Measurements from ENCODE around the gene FMN1. TPM values are rescaled to one million over a fixed set of nuclear protein-coding genes. Genes with fewer than 3 reads are reported as not detected.

Gene FMN1
- total and polyA plus RNA-seq, 2 of the 8 experiments (the other 6 are each of a cell fraction or from before 2014, with no cell fraction given): 0.27 to 3.7 TPM

GRCh38 chr15:33031324-33031821 lies 163.1 kb downstream of the FMN1 start:
- no peak overlapping the region for H2BK5ac ChIP-seq (ENCODE audit: low read depth, low read length)
- H2BK20ac ChIP-seq (ENCODE audit: low read length): no peak overlapping the region
- no peaks in the 10 kb centered on the region for H3K9me3 ChIP-seq (ENCODE audit: insufficient read depth in 2 of 2, low read depth in 1 of 2, low read length in 1 of 2)
- no peak overlapping the region for H3K14ac ChIP-seq (ENCODE audit: insufficient read length)
- no peaks in the 10 kb centered on the region for H3K79me2 ChIP-seq (ENCODE audit: control insufficient read depth in 1 of 2, insufficient read depth in 2 of 2, low read length in 2 of 2)
- no peak overlapping the region for H3K9ac ChIP-seq (replicated peaks in 1 of 4; ENCODE audit: extremely low read depth in 1 of 4, low read depth in 3 of 4, low read length in 3 of 4)
- no peaks in the 10 kb centered on the region for H3K4me1 ChIP-seq (replicated peaks in 1 of 4; ENCODE audit: control insufficient read depth in 3 of 4, insufficient read depth in 4 of 4, low read length in 3 of 4)
- TF ChIP-seq GABPA (IDR thresholded peaks at IDR 0.05; ENCODE audit: borderline replicate concordance, insufficient read depth, low read length) (no peak), ATF2 (IDR thresholded peaks at IDR 0.05; ENCODE audit: low read length) (no peak), CBX8 (IDR thresholded peaks at IDR 0.05; ENCODE audit: borderline replicate concordance, low read depth, low read length) (no peak), RNF2 (IDR thresholded peaks at IDR 0.05; ENCODE audit: borderline replicate concordance, low read depth, low read length, missing control alignments, poor library complexity, severe bottlenecking) (no peak), HDAC2 (IDR thresholded peaks at IDR 0.05; ENCODE audit: borderline replicate concordance in 1 of 2, low read depth in 2 of 2, low read length in 2 of 2) (no peak)
- no peak overlapping the region for H4K5ac ChIP-seq (ENCODE audit: insufficient read length, low read depth, low read length)
- H3K4me3 ChIP-seq (ENCODE audit: extremely low read depth in 1 of 4, insufficient read depth in 2 of 4, low read depth in 3 of 4, low read length in 4 of 4): no peak overlapping the region
- WGBS, 2 experiments (ENCODE audit: extremely low coverage in 1 of 2, insufficient coverage in 1 of 2, insufficient read length in 1 of 2, insufficient replicate concordance in 2 of 2, low coverage in 1 of 2, low lambda C conversion rate in 2 of 2, missing lambda C conversion rate in 1 of 2): 90% methylated on average over 5 of the region's 5 CpGs; no CpG with 5 or more reads in 1 of the 2 experiments
- no peak overlapping the region for H2BK15ac ChIP-seq (ENCODE audit: low read length)
- ChIA-PET CTCF (ENCODE audit: partially characterized antibody) (interaction anchor here (1.4 to 1.6 kb wide), 4 partner anchors 9 to 55 kb away, joined by 3 to 5 read pairs (median 4); no protein-coding TSS in a partner anchor), POLR2A (ENCODE audit: partially characterized antibody) (no interaction called here)
- H3K18ac ChIP-seq (ENCODE audit: extremely low read depth, low read length): no peak overlapping the region
- no peaks in the 10 kb centered on the region for H3K27me3 ChIP-seq (replicated peaks in 1 of 4; ENCODE audit: control insufficient read depth in 3 of 4, extremely low read depth in 1 of 4, insufficient read depth in 3 of 4, low read length in 3 of 4)
- H2AK5ac ChIP-seq (ENCODE audit: low read depth, low read length): no peak overlapping the region
- no peak overlapping the region for H2AFZ ChIP-seq (ENCODE audit: low read length)
- no peaks in the 10 kb centered on the region for H3K79me1 ChIP-seq (ENCODE audit: low read depth, low read length)
- H4K8ac ChIP-seq (ENCODE audit: extremely low read depth, insufficient read depth, low read length): no peak overlapping the region; the same call in 1 of the 2 replicates
- H3K56ac ChIP-seq (replicated peaks; ENCODE audit: insufficient read length, low read depth, low read length): no peak overlapping the region
- no peak overlapping the region for H2BK12ac ChIP-seq (ENCODE audit: low read depth, low read length)
- DNase-seq (ENCODE audit: low read depth in 1 of 2, low spot score in 2 of 2) (no peak), FAIRE-seq (no peak)
- no peak overlapping the region for H4K91ac ChIP-seq (replicated peaks; ENCODE audit: insufficient read length, low read length)
- H3K4ac ChIP-seq (replicated peaks; ENCODE audit: insufficient read length, low read depth, low read length): no peak overlapping the region
- no peak overlapping the region for H2BK120ac ChIP-seq (replicated peaks; ENCODE audit: low read depth, low read length)
- no peak overlapping the region for H3K27ac ChIP-seq (ENCODE audit: low read depth, low read length)
- no peaks in the 10 kb centered on the region for H4K20me1 ChIP-seq (replicated peaks in 1 of 2; ENCODE audit: control insufficient read depth in 1 of 2, insufficient read depth in 2 of 2, low read length in 2 of 2)
- H3K23me2 ChIP-seq (ENCODE audit: low read depth, low read length): no peaks in the 10 kb centered on the region
- no peak overlapping the region for H3K4me2 ChIP-seq (ENCODE audit: insufficient read depth in 1 of 2, low read depth in 2 of 2, low read length in 2 of 2)
- H3K36me3 ChIP-seq (ENCODE audit: control insufficient read depth in 2 of 4, insufficient read depth in 4 of 4, low read length in 3 of 4): no peaks in the 10 kb centered on the region
- H3K23ac ChIP-seq (ENCODE audit: insufficient read length): no peak overlapping the region
